Left lung (tissue), 14 donors: ENCODE data around the gene ZNF746. TPM values are rescaled to one million over a fixed set of nuclear protein-coding genes. Genes with fewer than 3 reads are reported as not detected.

Source experiments
- ATAC-seq: fragments of 200-7000 bp; cut with Tn5 transposase; one replicate; pipeline ENCODE4 v1.9.1; 2020; ENCODE audit warnings: moderate library complexity
- DNase-seq, 4 donors: peaks; one replicate each; pipeline ENCODE4 v3.0.0-alpha.2; 2013 to 2020
- H3K27ac ChIP-seq, 2 donors: fragments of 200-600 bp; sonication (generic) in 1 of 2; one replicate each; pipeline versions ENCODE4 v1.5.0 to v1.8.0; 2020 to 2021
- H3K27me3 ChIP-seq, 2 donors: fragments of 200-600 bp; sonication (generic) in 1 of 2; one replicate each; pipeline versions ENCODE4 v1.5.0 to v1.8.0; 2020 to 2021
- H3K36me3 ChIP-seq, 2 donors: fragments of 200-600 bp; sonication (generic) in 1 of 2; one replicate each; pipeline versions ENCODE4 v1.5.0 to v1.8.0; 2020 to 2021
- H3K4me1 ChIP-seq, 2 donors: fragments of 200-600 bp; one replicate each; pipeline ENCODE4 v1.8.0; 2021
- H3K4me3 ChIP-seq, 2 donors: fragments of 200-600 bp; sonication (generic) in 1 of 2; one replicate each; pipeline versions ENCODE4 v1.5.0 to v1.8.0; 2020 to 2021; ENCODE audit warnings: mild to moderate bottlenecking in 1 of 2
- H3K9me3 ChIP-seq, 2 donors: fragments of 200-600 bp; sonication (generic) in 1 of 2; one replicate each; pipeline versions ENCODE4 v1.5.0 to v1.8.0; 2020 to 2021
- CTCF ChIP-seq, 2 donors: fragments of 200-600 bp; sonication (generic) in 1 of 2; IDR thresholded peaks; one replicate each; pipeline versions ENCODE4 v1.5.0 to v1.8.0; 2021; ENCODE audit warnings: antibody characterized with exemption in 2 of 2
- intact Hi-C, 2 donors: fragments of 100-400 bp; cut with DNase I; formaldehyde crosslinking; loops; one replicate each; pipeline versions ENCODE4 v1.11.2 to v1.14.2; 2022
- long read RNA-seq, 12 donors: library from polyadenylated mRNA in 2 of 12; unstranded in 2 of 12; transcript quantifications; one replicate each; pipeline ENCODE4 v2.0.0 and lab custom pipeline, GENCODE V29; 2019 to 2026
- polyA plus RNA-seq, 6 donors: library from polyadenylated mRNA; unstranded; fragments of 120-200 nt; gene quantifications; one replicate each; pipeline ENCODE4 v1.2.1, GENCODE V29; 2013; ENCODE audit not compliant: insufficient read length in 6 of 6
- total RNA-seq, 2 donors: library from RNA; stranded (reverse); fragmentation: NEBNext Ultra II Directional; extraction: Animal tissue kit (Norgen Biotek cat#: 25700); gene quantifications; one replicate each; pipeline ENCODE4 v1.2.1, GENCODE V29; 2021
- donor health status: DM: no; HTN: yes; CAD: no.
- donor health status: DM: no; HTN: no; CAD: no.

ZNF746 gene
- total RNA-seq = 10 to 100 TPM; 19.9 to 22.9 TPM
- 10 to 100 TPM; 13.4 to 18.2 (median 15.2) TPM for polyA plus RNA-seq
- long read RNA-seq, donor 1, partial matches to known transcripts = 0 of 3 reads
- long read RNA-seq, donor 1, other reads (novel, unspliced or antisense) = 0 of 3 reads
- long read RNA-seq, donor 2, partial matches to known transcripts = 0 of 5 reads
- long read RNA-seq, donor 2, other reads (novel, unspliced or antisense) = 0 of 5 reads
- long read RNA-seq, donor 3, partial matches to known transcripts = 0 of 2 reads
- long read RNA-seq, donor 3, other reads (novel, unspliced or antisense) = 0 of 2 reads
- long read RNA-seq, donor 4, partial matches to known transcripts = 0 of 2 reads
- long read RNA-seq, donor 4, other reads (novel, unspliced or antisense) = 2 of 2 reads
- long read RNA-seq, donor 5, partial matches to known transcripts = 0 of 5 reads
- long read RNA-seq, donor 5, other reads (novel, unspliced or antisense) = 0 of 5 reads
- long read RNA-seq, donor 6, partial matches to known transcripts = 0 of 2 reads
- long read RNA-seq, donor 6, other reads (novel, unspliced or antisense) = 0 of 2 reads
- long read RNA-seq, donor 7, partial matches to known transcripts = 0 of 1 reads
- long read RNA-seq, donor 7, other reads (novel, unspliced or antisense) = 0 of 1 reads
- long read RNA-seq, donor 8, partial matches to known transcripts = 0 of 4 reads
- long read RNA-seq, donor 8, other reads (novel, unspliced or antisense) = 0 of 4 reads
- long read RNA-seq, donor 9 = 0 reads
- long read RNA-seq, donor 10, partial matches to known transcripts = 0 of 1 reads
- long read RNA-seq, donor 10, other reads (novel, unspliced or antisense) = 1 of 1 reads
- long read RNA-seq, donor 11, partial matches to known transcripts = 0 of 6 reads
- long read RNA-seq, donor 11, other reads (novel, unspliced or antisense) = 0 of 6 reads
- long read RNA-seq, donor 12, partial matches to known transcripts = 0 of 2 reads
- long read RNA-seq, donor 12, other reads (novel, unspliced or antisense) = 0 of 2 reads

GRCh38 chr7:149497467-149498261 is at the start of gene ZNF746:
ZNF746 (minus strand) TSS chr7:149497809; CDS start chr7:149497536, 273 bp downstream.
- Histone ChIP-seq H3K36me3 (peaks cover 0 to 17% of the 10 kb centered on the region in 2 donors), H3K4me3 (peak within 1 kb of the TSS; percentile 53 to 73), H3K27me3 (no peaks in the 10 kb centered on the region), H3K4me1 (peaks cover 12 to 34% of the 10 kb centered on the region in 2 donors), H3K9me3 (no peaks in the 10 kb centered on the region), H3K27ac (peak within 1 kb of the TSS; percentile 80 to 83)
- ATAC-seq = peak; percentile 95
- TF ChIP-seq CTCF (IDR thresholded peaks at IDR 0.05) = peak; percentile 39 to 61
- DNase-seq = peak; percentile 62 to 98 (median 84)
- intact Hi-C loops = no loop called here

- H3K27ac ChIP-seq = no peak overlapping the region
- intact Hi-C loops = no loop called here
- ATAC-seq (no peak), DNase-seq (no peak)
- no peaks in the 10 kb centered on the region for H3K4me1 ChIP-seq
- peaks cover 0 to 66% of the 10 kb centered on the region in 2 donors for H3K36me3 ChIP-seq
- H3K4me3 ChIP-seq = no peak overlapping the region
- TF ChIP-seq CTCF (IDR thresholded peaks at IDR 0.05) = no peak
- H3K27me3 ChIP-seq = no peaks in the 10 kb centered on the region
- peaks cover 0 to 1% of the 10 kb centered on the region in 2 donors for H3K9me3 ChIP-seq
Measured at GRCh38 chr7:149547126-149547525, 49.5 kb upstream of the ZNF746 start.

- no peak for ATAC-seq
- H3K9me3 ChIP-seq = peaks cover 0 to 8% of the 10 kb centered on the region in 2 donors
- no peaks in the 10 kb centered on the region for H3K27me3 ChIP-seq
- intact Hi-C loops = no loop called here
- peaks cover 0 to 59% of the 10 kb centered on the region in 2 donors for H3K36me3 ChIP-seq
- H3K4me3 ChIP-seq = no peak overlapping the region
- H3K4me1 ChIP-seq = no peaks in the 10 kb centered on the region
- H3K27ac ChIP-seq = no peak overlapping the region
- TF ChIP-seq CTCF (IDR thresholded peaks at IDR 0.05) = no peak
- no peak for DNase-seq
Measured at GRCh38 chr7:149546331-149546730, 48.7 kb upstream of the ZNF746 start.

- intact Hi-C loops = no loop called here
- TF ChIP-seq CTCF (IDR thresholded peaks at IDR 0.05) = no peak
- Histone ChIP-seq H3K9me3 (peaks cover 0 to 24% of the 10 kb centered on the region in 2 donors), H3K36me3 (peaks cover 0 to 36% of the 10 kb centered on the region in 2 donors), H3K4me1 (no peaks in the 10 kb centered on the region), H3K4me3 (no peak overlapping the region), H3K27ac (no peak overlapping the region), H3K27me3 (no peaks in the 10 kb centered on the region)
- no peak for DNase-seq
- ATAC-seq = no peak
Measured at GRCh38 chr7:149544028-149544427, 46.4 kb upstream of the ZNF746 start.
